ENCODE data around the gene MARK3. TPM values are rescaled to one million over a fixed set of nuclear protein-coding genes. Genes with fewer than 3 reads are reported as not detected.

Gene MARK3
- total RNA-seq, 1 donor from 2014 or later = 138 TPM

GRCh38 chr14:103463149-103463548, 77.9 kb downstream of the MARK3 start:
- no peak for TF ChIP-seq CTCF (IDR thresholded peaks at IDR 0.05; ENCODE audit: unreplicated experiment)
- no peaks in the 10 kb centered on the region for H3K27me3 Mint-ChIP-seq
- no peak overlapping the region for H3K4me3 Mint-ChIP-seq (ENCODE audit: low read depth)
- no peaks in the 10 kb centered on the region for H3K4me1 Mint-ChIP-seq (ENCODE audit: low read depth)
- DNase-seq (ENCODE audit: low spot score, unreplicated experiment) = no peak
- no peak overlapping the region for H3K27ac Mint-ChIP-seq
- peaks cover 21% of the 10 kb centered on the region for H3K36me3 Mint-ChIP-seq (ENCODE audit: insufficient read depth)
- no peaks in the 10 kb centered on the region for H3K9me3 Mint-ChIP-seq (ENCODE audit: low read depth)

- Mint-ChIP-seq H3K27ac (no peak overlapping the region), H3K27me3 (no peaks in the 10 kb centered on the region), H3K4me3 (ENCODE audit: low read depth) (no peak overlapping the region), H3K36me3 (ENCODE audit: insufficient read depth) (peaks cover 23% of the 10 kb centered on the region), H3K9me3 (ENCODE audit: low read depth) (no peaks in the 10 kb centered on the region), H3K4me1 (ENCODE audit: low read depth) (no peaks in the 10 kb centered on the region)
- no peak for TF ChIP-seq CTCF (IDR thresholded peaks at IDR 0.05; ENCODE audit: unreplicated experiment)
- no peak for DNase-seq (ENCODE audit: low spot score, unreplicated experiment)
These were observed 78.6 kb downstream of the MARK3 start for GRCh38 chr14:103463851-103464250.

GRCh38 chr14:103472939-103473338, 87.7 kb downstream of the MARK3 start:
- no peak for TF ChIP-seq CTCF (IDR thresholded peaks at IDR 0.05; ENCODE audit: unreplicated experiment)
- Mint-ChIP-seq H3K27me3 (no peaks in the 10 kb centered on the region), H3K9me3 (ENCODE audit: low read depth) (no peaks in the 10 kb centered on the region), H3K27ac (peak overlapping the region; percentile 62), H3K36me3 (ENCODE audit: insufficient read depth) (peaks cover 33% of the 10 kb centered on the region), H3K4me3 (ENCODE audit: low read depth) (no peak overlapping the region), H3K4me1 (ENCODE audit: low read depth) (no peaks in the 10 kb centered on the region)
- DNase-seq (ENCODE audit: low spot score, unreplicated experiment) = no peak

- Mint-ChIP-seq H3K27ac (peak overlapping the region; percentile 74), H3K36me3 (ENCODE audit: insufficient read depth) (peaks cover 35% of the 10 kb centered on the region), H3K27me3 (no peaks in the 10 kb centered on the region), H3K4me1 (ENCODE audit: low read depth) (no peaks in the 10 kb centered on the region), H3K9me3 (ENCODE audit: low read depth) (no peaks in the 10 kb centered on the region), H3K4me3 (ENCODE audit: low read depth) (no peak overlapping the region)
- no peak for TF ChIP-seq CTCF (IDR thresholded peaks at IDR 0.05; ENCODE audit: unreplicated experiment)
- DNase-seq (ENCODE audit: low spot score, unreplicated experiment) = no peak
These were observed 89.7 kb downstream of the MARK3 start for GRCh38 chr14:103474893-103475292.

- no peak for DNase-seq (ENCODE audit: low spot score, unreplicated experiment)
- Mint-ChIP-seq H3K4me3 (ENCODE audit: low read depth) (no peak overlapping the region), H3K27ac (no peak overlapping the region), H3K36me3 (ENCODE audit: insufficient read depth) (peaks cover 35% of the 10 kb centered on the region), H3K27me3 (no peaks in the 10 kb centered on the region), H3K9me3 (ENCODE audit: low read depth) (no peaks in the 10 kb centered on the region), H3K4me1 (ENCODE audit: low read depth) (no peaks in the 10 kb centered on the region)
- no peak for TF ChIP-seq CTCF (IDR thresholded peaks at IDR 0.05; ENCODE audit: unreplicated experiment)
These were observed 90.8 kb downstream of the MARK3 start for GRCh38 chr14:103476065-103476464.
